Measurements from ENCODE around the gene MINDY4. TPM values are rescaled to one million over a fixed set of nuclear protein-coding genes. Genes with fewer than 3 reads are reported as not detected.

MINDY4 gene
- total RNA-seq, 1 donor from 2014 or later, result 4.4 TPM

- Mint-ChIP-seq H3K4me1 (ENCODE audit: unreplicated experiment) (no peaks in the 10 kb centered on the region), H3K36me3 (ENCODE audit: unreplicated experiment) (peaks cover 15% of the 10 kb centered on the region), H3K27me3 (ENCODE audit: unreplicated experiment) (no peaks in the 10 kb centered on the region), H3K9me3 (ENCODE audit: unreplicated experiment) (peaks cover 6% of the 10 kb centered on the region), H3K4me3 (ENCODE audit: unreplicated experiment) (no peak overlapping the region), H3K27ac (ENCODE audit: unreplicated experiment) (no peak overlapping the region)
- peak; percentile 69 for DNase-seq (ENCODE audit: extremely low spot score, unreplicated experiment)
- TF ChIP-seq CTCF (IDR thresholded peaks at IDR 0.05), result no peak
Observed at GRCh38 chr7:30835396-30835915, 64.2 kb downstream of the MINDY4 start.

DNA sequence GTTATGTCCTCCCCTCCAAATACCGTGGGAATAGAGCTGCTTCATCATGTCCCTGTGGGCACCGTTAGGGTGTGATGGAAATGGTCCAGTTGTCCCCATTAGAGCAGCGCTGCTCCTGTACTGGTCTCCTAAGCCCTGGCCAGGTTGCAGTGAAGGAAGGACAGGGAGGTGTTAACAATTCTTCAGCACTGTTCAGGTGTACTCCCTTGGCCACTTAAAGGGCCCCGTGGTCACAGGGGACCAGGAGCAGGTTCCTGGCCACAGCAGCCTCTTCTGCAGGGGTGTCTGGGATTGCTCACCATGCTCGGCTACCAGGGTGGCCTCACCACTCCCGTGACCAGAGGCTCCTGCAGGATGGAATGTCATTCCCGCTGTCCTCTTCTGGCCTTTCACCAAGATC lies 65.8 kb downstream of the MINDY4 start:
- Mint-ChIP-seq H3K9me3 (ENCODE audit: unreplicated experiment) (peaks cover 6% of the 10 kb centered on the region), H3K27ac (ENCODE audit: unreplicated experiment) (no peak overlapping the region), H3K27me3 (ENCODE audit: unreplicated experiment) (no peaks in the 10 kb centered on the region), H3K4me3 (ENCODE audit: unreplicated experiment) (no peak overlapping the region), H3K4me1 (ENCODE audit: unreplicated experiment) (peaks cover 6% of the 10 kb centered on the region), H3K36me3 (ENCODE audit: unreplicated experiment) (peaks cover 11% of the 10 kb centered on the region)
- peak; percentile 48 for DNase-seq (ENCODE audit: extremely low spot score, unreplicated experiment)
- TF ChIP-seq CTCF (IDR thresholded peaks at IDR 0.05), result no peak

DNA sequence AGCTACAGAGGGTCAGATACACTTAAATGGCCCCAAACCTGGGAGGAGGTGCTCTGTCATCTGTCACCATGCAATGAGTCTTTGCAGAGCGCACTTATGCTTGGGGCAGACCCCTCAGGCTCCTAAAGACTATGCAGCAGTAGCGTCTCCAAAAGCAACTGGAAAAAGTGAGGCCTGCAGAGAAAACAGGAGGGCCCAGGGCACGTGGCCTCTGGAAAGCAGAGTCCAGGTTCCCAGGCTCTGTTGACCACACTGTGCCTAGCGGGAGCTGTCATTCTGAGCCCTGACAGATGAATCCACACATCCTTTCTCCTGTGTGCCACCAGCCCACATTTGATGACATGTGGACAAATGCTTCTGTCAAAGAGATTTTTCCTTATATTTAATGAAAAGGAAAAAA lies 66.4 kb downstream of the MINDY4 start:
- DNase-seq (ENCODE audit: extremely low spot score, unreplicated experiment), result peak; percentile 36
- Mint-ChIP-seq H3K36me3 (ENCODE audit: unreplicated experiment) (peaks cover 11% of the 10 kb centered on the region), H3K4me1 (ENCODE audit: unreplicated experiment) (peaks cover 8% of the 10 kb centered on the region), H3K4me3 (ENCODE audit: unreplicated experiment) (no peak overlapping the region), H3K27me3 (ENCODE audit: unreplicated experiment) (no peaks in the 10 kb centered on the region), H3K27ac (ENCODE audit: unreplicated experiment) (no peak overlapping the region), H3K9me3 (ENCODE audit: unreplicated experiment) (peaks cover 6% of the 10 kb centered on the region)
- TF ChIP-seq CTCF (IDR thresholded peaks at IDR 0.05), result no peak

DNA sequence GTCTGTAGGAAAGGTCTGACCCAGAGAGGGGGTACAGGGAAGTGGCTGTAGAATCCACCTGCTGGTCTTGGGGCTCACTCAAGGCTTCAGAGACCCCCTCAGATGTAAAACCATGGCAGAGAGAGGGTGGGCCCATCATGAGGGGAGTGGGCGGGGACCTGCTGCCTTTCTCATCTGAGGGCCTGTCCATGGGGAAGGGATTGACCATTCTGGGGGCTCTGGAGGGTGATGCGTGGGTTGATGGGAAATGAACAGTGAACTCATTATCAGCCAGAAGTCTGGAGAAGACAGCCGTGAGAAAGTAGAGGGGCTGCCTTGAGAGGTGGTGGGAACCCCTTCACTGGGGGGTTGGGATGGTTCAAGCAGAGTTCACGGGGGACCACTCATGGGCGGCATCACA lies 66.8 kb downstream of the MINDY4 start:
- peaks cover 6% of the 10 kb centered on the region for H3K9me3 Mint-ChIP-seq (ENCODE audit: unreplicated experiment)
- no peak overlapping the region for H3K27ac Mint-ChIP-seq (ENCODE audit: unreplicated experiment)
- DNase-seq (ENCODE audit: extremely low spot score, unreplicated experiment), result peak; percentile 49
- peaks cover 9% of the 10 kb centered on the region for H3K36me3 Mint-ChIP-seq (ENCODE audit: unreplicated experiment)
- H3K4me1 Mint-ChIP-seq (ENCODE audit: unreplicated experiment), result peaks cover 12% of the 10 kb centered on the region
- H3K27me3 Mint-ChIP-seq (ENCODE audit: unreplicated experiment), result no peaks in the 10 kb centered on the region
- TF ChIP-seq CTCF (IDR thresholded peaks at IDR 0.05), result no peak
- no peak overlapping the region for H3K4me3 Mint-ChIP-seq (ENCODE audit: unreplicated experiment)

DNA sequence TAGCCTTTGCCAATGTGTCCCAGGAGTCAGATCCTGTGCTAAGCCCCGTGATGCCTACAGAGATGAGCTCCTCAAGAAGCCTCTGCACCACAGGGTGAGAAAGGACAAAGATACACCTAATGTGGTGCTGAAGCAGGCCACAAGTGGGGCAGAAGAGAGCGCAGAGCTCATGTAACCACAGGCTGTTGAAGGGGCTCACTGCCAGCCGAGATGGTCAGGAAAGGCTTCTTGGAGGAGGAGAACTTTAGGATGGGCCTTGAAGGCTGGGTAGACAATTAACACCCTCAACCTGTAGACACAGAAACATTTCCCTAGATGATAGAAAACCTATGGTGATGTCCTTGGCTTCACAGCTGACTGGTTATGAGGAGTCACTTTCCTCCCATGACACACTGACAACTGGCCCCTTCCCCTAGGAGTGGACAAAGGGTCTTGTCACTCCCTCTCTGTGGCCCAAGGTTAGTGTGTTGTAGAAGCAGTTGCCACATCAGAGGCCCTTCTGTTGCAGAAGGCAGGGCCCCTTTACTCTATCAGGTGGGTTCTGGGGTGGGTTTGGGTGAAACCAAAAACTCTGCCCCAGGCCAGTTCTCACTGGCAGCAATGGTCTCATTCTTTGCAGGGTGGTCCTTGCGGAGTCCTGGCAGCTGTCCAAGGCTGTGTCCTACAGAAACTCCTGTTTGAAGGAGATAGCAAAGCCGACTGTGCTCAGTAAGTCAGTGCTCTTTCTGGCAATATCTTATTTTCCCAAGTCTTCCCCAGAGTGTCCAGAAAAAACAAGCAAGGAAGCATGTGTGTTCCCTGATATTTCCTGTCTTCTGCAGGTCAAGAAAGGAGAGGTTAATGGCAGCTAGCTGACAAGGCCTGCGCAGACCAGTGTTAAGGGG lies 69.2 kb downstream of the MINDY4 start:
- Mint-ChIP-seq H3K4me1 (ENCODE audit: unreplicated experiment) (peaks cover 24% of the 10 kb centered on the region), H3K27me3 (ENCODE audit: unreplicated experiment) (no peaks in the 10 kb centered on the region), H3K27ac (ENCODE audit: unreplicated experiment) (no peak overlapping the region), H3K9me3 (ENCODE audit: unreplicated experiment) (no peaks in the 10 kb centered on the region), H3K4me3 (ENCODE audit: unreplicated experiment) (no peak overlapping the region), H3K36me3 (ENCODE audit: unreplicated experiment) (peaks cover 9% of the 10 kb centered on the region)
- TF ChIP-seq CTCF (IDR thresholded peaks at IDR 0.05), result no peak
- DNase-seq (ENCODE audit: extremely low spot score, unreplicated experiment), result no peak

Data from osteocyte (in vitro differentiated cells).